H1 (cell line): Measurements from ENCODE around the gene GUCA2B. TPM values are rescaled to one million over a fixed set of nuclear protein-coding genes. Genes with fewer than 3 reads are reported as not detected.

Experiments
- CTCF ChIA-PET: fragments of 300-600 bp; sonication (Branson Sonifier 250); formaldehyde crosslinking; loops from one replicate; lab custom pipeline; 2021; ENCODE audit not compliant: partially characterized antibody; lab: Charles Lee
- POLR2A ChIA-PET: fragments of 300-600 bp; sonication (Branson Sonifier 250); formaldehyde crosslinking; loops from one replicate; lab custom pipeline; 2021; ENCODE audit warnings: inconsistent platforms; ENCODE audit not compliant: partially characterized antibody; lab: Charles Lee
- DNase-seq, 2 experiments: peaks; one replicate each; pipeline versions ENCODE4 v3.0.0 to v3.0.0-alpha.2; 2010 to 2022; ENCODE audit warnings: low spot score in 2 of 2, low read depth in 1 of 2, mixed read lengths in 1 of 2
- FAIRE-seq: peaks from 2 replicates; lab custom pipeline; 2011; peaks lifted over from hg19 to GRCh38; lab: Jason Lieb, UNC
- H2AFZ ChIP-seq: 2 replicates; pipeline ENCODE4 v1.8.1; 2012; ENCODE audit warnings: low read length, inconsistent platforms
- H2AK5ac ChIP-seq: 2 replicates; pipeline ENCODE4 v1.6.1; 2013; ENCODE audit warnings: low read depth, low read length
- H2BK120ac ChIP-seq: replicated peaks from 2 replicates; pipeline ENCODE3; 2013; ENCODE audit warnings: low read depth, low read length, inconsistent platforms
- H2BK12ac ChIP-seq: 2 replicates; pipeline ENCODE4 v1.6.1; 2013; ENCODE audit warnings: low read depth, low read length
- H2BK15ac ChIP-seq: 2 replicates; pipeline ENCODE4 v1.6.1; 2013; ENCODE audit warnings: low read length
- H2BK20ac ChIP-seq: 2 replicates; pipeline ENCODE4 v1.6.1; 2013; ENCODE audit warnings: low read length
- H2BK5ac ChIP-seq: 2 replicates; pipeline ENCODE4 v1.6.1; 2013; ENCODE audit warnings: low read depth, low read length
- H3K14ac ChIP-seq: 2 replicates; pipeline ENCODE4 v1.6.1; 2013; ENCODE audit warnings: inconsistent platforms; ENCODE audit not compliant: insufficient read length
- H3K18ac ChIP-seq: 2 replicates; pipeline ENCODE4 v1.6.1; 2013; ENCODE audit warnings: low read length; ENCODE audit errors: extremely low read depth
- H3K23ac ChIP-seq: 2 replicates; pipeline ENCODE4 v1.6.1; 2013; ENCODE audit warnings: inconsistent platforms; ENCODE audit not compliant: insufficient read length
- H3K23me2 ChIP-seq: 2 replicates; pipeline ENCODE4 v1.6.1; 2013; ENCODE audit warnings: low read depth, low read length
- H3K27ac ChIP-seq: 2 replicates; pipeline ENCODE4 v1.6.1; 2011; ENCODE audit warnings: low read depth, low read length, inconsistent platforms
- H3K27me3 ChIP-seq, 4 experiments: replicated peaks in 1 of 4; 1 replicate in 1 of 4; 2 replicates in 3 of 4; pipeline versions ENCODE4 v1.6.1 to v1.8.1; 2011 to 2013; ENCODE audit warnings: low read length in 3 of 4, mild to moderate bottlenecking in 3 of 4, inconsistent platforms in 2 of 4, mixed read lengths in 2 of 4, moderate library complexity in 1 of 4; ENCODE audit not compliant: control insufficient read depth in 3 of 4, insufficient read depth in 3 of 4; ENCODE audit errors: extremely low read depth in 1 of 4
- H3K36me3 ChIP-seq, 4 experiments: 2 replicates each; pipeline versions ENCODE4 v1.6.1 to v1.8.1; 2011 to 2013; ENCODE audit warnings: mild to moderate bottlenecking in 4 of 4, low read length in 3 of 4, moderate library complexity in 2 of 4, control low read depth in 1 of 4, inconsistent platforms in 1 of 4; ENCODE audit not compliant: insufficient read depth in 4 of 4, control insufficient read depth in 2 of 4
- H3K4ac ChIP-seq: replicated peaks from 2 replicates; pipeline ENCODE3; 2013; ENCODE audit warnings: low read length, low read depth, mixed read lengths, inconsistent platforms; ENCODE audit not compliant: insufficient read length
- H3K4me1 ChIP-seq, 4 experiments: replicated peaks in 1 of 4; 1 replicate in 1 of 4; 2 replicates in 3 of 4; pipeline versions ENCODE4 v1.6.1 to v1.8.1; 2011 to 2013; ENCODE audit warnings: low read length in 3 of 4, inconsistent platforms in 2 of 4, mixed read lengths in 1 of 4; ENCODE audit not compliant: insufficient read depth in 4 of 4, control insufficient read depth in 3 of 4
- H3K4me2 ChIP-seq, 2 experiments: 2 replicates each; pipeline versions ENCODE4 v1.6.1 to v1.8.1; 2011 to 2013; ENCODE audit warnings: low read depth in 2 of 2, low read length in 2 of 2, control low read depth in 1 of 2, inconsistent platforms in 1 of 2, mild to moderate bottlenecking in 1 of 2; ENCODE audit not compliant: insufficient read depth in 1 of 2
- H3K4me3 ChIP-seq, 4 experiments: fragments of 200-600, 300-600 bp in 1 of 4; sonication (generic), shearing (Covaris generic), sonication (Bioruptor Twin) in 1 of 4; 2 replicates each; pipeline versions ENCODE4 v1.5.1 to v1.8.1; 2011 to 2016; ENCODE audit warnings: low read length in 4 of 4, low read depth in 3 of 4, control low read depth in 2 of 4, inconsistent platforms in 2 of 4, mild to moderate bottlenecking in 2 of 4, mixed read lengths in 1 of 4, moderate library complexity in 1 of 4; ENCODE audit not compliant: insufficient read depth in 2 of 4; ENCODE audit errors: extremely low read depth in 1 of 4
- H3K56ac ChIP-seq: replicated peaks from 2 replicates; pipeline ENCODE3; 2013; ENCODE audit warnings: low read depth, mild to moderate bottlenecking, mixed read lengths, low read length, inconsistent platforms; ENCODE audit not compliant: insufficient read length
- H3K79me1 ChIP-seq: 2 replicates; pipeline ENCODE4 v1.6.1; 2013; ENCODE audit warnings: low read depth, low read length, control low read depth
- H3K79me2 ChIP-seq, 2 experiments: 2 replicates each; pipeline versions ENCODE4 v1.6.1 to v1.8.1; 2012 to 2013; ENCODE audit warnings: low read length in 2 of 2, mild to moderate bottlenecking in 2 of 2, inconsistent platforms in 1 of 2; ENCODE audit not compliant: insufficient read depth in 2 of 2, control insufficient read depth in 1 of 2
- H3K9ac ChIP-seq, 4 experiments: replicated peaks in 1 of 4; 1 replicate in 1 of 4; 2 replicates in 3 of 4; pipeline versions ENCODE4 v1.6.1 to v1.8.1; 2011 to 2013; ENCODE audit warnings: low read depth in 3 of 4, low read length in 3 of 4, control low read depth in 2 of 4, mild to moderate bottlenecking in 2 of 4, moderate library complexity in 2 of 4, inconsistent platforms in 1 of 4; ENCODE audit errors: extremely low read depth in 1 of 4
- H3K9me3 ChIP-seq, 2 experiments: 2 replicates each; pipeline versions ENCODE4 v1.6.1 to v1.8.1; 2012 to 2013; ENCODE audit warnings: mild to moderate bottlenecking in 2 of 2, moderate library complexity in 2 of 2, control low read depth in 1 of 2, inconsistent platforms in 1 of 2, low read depth in 1 of 2, low read length in 1 of 2, mixed read lengths in 1 of 2; ENCODE audit not compliant: insufficient read depth in 2 of 2
- H4K20me1 ChIP-seq, 2 experiments: replicated peaks in 1 of 2; 2 replicates each; pipeline versions ENCODE3 to v1.8.1; 2011 to 2013; ENCODE audit warnings: inconsistent platforms in 2 of 2, low read length in 2 of 2, mild to moderate bottlenecking in 1 of 2; ENCODE audit not compliant: insufficient read depth in 2 of 2, control insufficient read depth in 1 of 2
- H4K5ac ChIP-seq: 2 replicates; pipeline ENCODE4 v1.6.1; 2013; ENCODE audit warnings: low read length, low read depth, mixed read lengths, inconsistent platforms; ENCODE audit not compliant: insufficient read length
- H4K8ac ChIP-seq: 2 replicates; pipeline ENCODE4 v1.8.0; 2013; ENCODE audit warnings: mild to moderate bottlenecking, moderate library complexity, low read length, inconsistent platforms; ENCODE audit not compliant: insufficient read depth; ENCODE audit errors: extremely low read depth
- H4K91ac ChIP-seq: replicated peaks from 2 replicates; pipeline ENCODE3; 2013; ENCODE audit warnings: low read length, mixed read lengths, inconsistent platforms; ENCODE audit not compliant: insufficient read length
- BACH1 ChIP-seq: IDR thresholded peaks from 2 replicates; pipeline ENCODE4 v1.6.1; 2012; ENCODE audit warnings: low read length, improper control_type of control experiment
- CBX8 ChIP-seq: fragments of 300-800, 300-1000 bp; sonication (generic); IDR thresholded peaks from 2 replicates; pipeline ENCODE4 v1.7.1; 2016; ENCODE audit warnings: low read depth, low read length, borderline replicate concordance
- CREB1 ChIP-seq: IDR thresholded peaks from 2 replicates; pipeline ENCODE4 v1.6.1; 2012; ENCODE audit warnings: inconsistent platforms
- FOSL1 ChIP-seq: IDR thresholded peaks from 2 replicates; pipeline ENCODE4 v1.6.1; 2011; ENCODE audit warnings: mild to moderate bottlenecking, low read depth, low read length, moderate library complexity; ENCODE audit not compliant: insufficient read depth
- GABPA ChIP-seq: IDR thresholded peaks from 2 replicates; pipeline ENCODE4 v1.6.1; 2011; ENCODE audit warnings: mild to moderate bottlenecking, low read length, moderate library complexity, borderline replicate concordance; ENCODE audit not compliant: insufficient read depth
- HDAC6 ChIP-seq: IDR thresholded peaks from one replicate; pipeline ENCODE4 v1.7.1; 2012; ENCODE audit warnings: low read depth, mild to moderate bottlenecking, inconsistent platforms, low read length, moderate library complexity
- MAFK ChIP-seq: IDR thresholded peaks from 2 replicates; pipeline ENCODE4 v1.6.1; 2012; ENCODE audit warnings: low read depth, mild to moderate bottlenecking, improper control_type of control experiment, low read length
- NANOG ChIP-seq: IDR thresholded peaks from 2 replicates; pipeline ENCODE4 v1.6.1; 2011; ENCODE audit warnings: low read length, low read depth, mild to moderate bottlenecking, inconsistent platforms; ENCODE audit not compliant: insufficient read depth, poor library complexity, severe bottlenecking
- POU5F1 ChIP-seq: IDR thresholded peaks from 2 replicates; pipeline ENCODE4 v1.6.1; 2011; ENCODE audit warnings: low read depth, mild to moderate bottlenecking, low read length, moderate library complexity
- SAP30 ChIP-seq: fragments of 300-600 bp; sonication (generic); IDR thresholded peaks from 2 replicates; pipeline ENCODE4 v1.7.1; 2012; ENCODE audit warnings: low read length, moderate library complexity, mild to moderate bottlenecking, inconsistent platforms; ENCODE audit not compliant: insufficient read depth, insufficient replicate concordance
- SRF ChIP-seq: IDR thresholded peaks from 2 replicates; pipeline ENCODE4 v1.6.1; 2011; ENCODE audit warnings: mild to moderate bottlenecking, low read depth, low read length, moderate library complexity
- TCF12 ChIP-seq: IDR thresholded peaks from 2 replicates; pipeline ENCODE4 v1.6.1; 2011; ENCODE audit warnings: low read depth, mild to moderate bottlenecking, low read length
- USF2 ChIP-seq: IDR thresholded peaks from 2 replicates; pipeline ENCODE4 v1.6.1; 2011; ENCODE audit warnings: low read length, improper control_type of control experiment
- WGBS, 2 experiments: shearing (Covaris generic) in 1 of 2; methylation state at CpG; one replicate each; pipeline versions ENCODE4 v1.1.6 to v1.1.7; 2013 to 2015; ENCODE audit warnings: low lambda C conversion rate in 2 of 2, mixed read lengths in 2 of 2, inconsistent platforms in 1 of 2, low coverage in 1 of 2, missing lambda C conversion rate in 1 of 2; ENCODE audit not compliant: insufficient replicate concordance in 2 of 2, insufficient coverage in 1 of 2, insufficient read length in 1 of 2; ENCODE audit errors: extremely low coverage in 1 of 2, missing lambda C conversion rate in 1 of 2; 5-methylcytosine and 5-hydroxymethylcytosine counted together
- polyA plus RNA-seq, 7 experiments: library from polyadenylated mRNA; depleted of rRNA in 3 of 7; stranded (reverse) in 5 of 7; unstranded in 2 of 7; fragments of >200 nt in 5 of 7; fragments of 200-250 nt in 2 of 7; gene quantifications; 1 replicate in 5 of 7; 2 replicates in 1 of 7; 4 replicates in 1 of 7; pipeline versions ENCODE4 v1.2.1 to v1.2.3, GENCODE V29; 2011 to 2013; ENCODE audit warnings: missing spikeins in 2 of 7, mixed read lengths in 2 of 7
- total RNA-seq: library from RNA; stranded (reverse); fragmentation: NEBNext Ultra II Directional; extraction: Animal tissue kit (Norgen Biotek cat#: 25700); gene quantifications from 2 replicates; pipeline ENCODE4 v1.2.1, GENCODE V29; 2021

GUCA2B gene
- total and polyA plus RNA-seq, 2 of the 8 experiments (the other 6 are each of a cell fraction or from before 2014, with no cell fraction given), result not detected

- Histone ChIP-seq H3K79me2 (no peaks in the 10 kb centered on the region), H3K4ac (no peak overlapping the region), H4K8ac (no peak overlapping the region), H3K36me3 (peaks cover 0 to 25% (median 11%) of the 10 kb centered on the region in 4 experiments; a peak in 5 of 8 replicates), H3K27ac (no peak overlapping the region), H2AK5ac (no peak overlapping the region), H3K23me2 (no peaks in the 10 kb centered on the region; the same call in 1 of the 2 replicates), H3K23ac (no peak overlapping the region), H2BK120ac (no peak overlapping the region), H3K4me3 (no peak overlapping the region), H3K4me2 (no peak overlapping the region), H4K20me1 (no peaks in the 10 kb centered on the region), H2BK12ac (no peak overlapping the region), H4K91ac (no peak overlapping the region), H3K56ac (no peak overlapping the region), H3K27me3 (no peaks in the 10 kb centered on the region), H3K79me1 (no peaks in the 10 kb centered on the region), H3K9ac (no peak overlapping the region), H4K5ac (no peak overlapping the region), H2BK15ac (no peak overlapping the region), H2BK5ac (no peak overlapping the region), H3K14ac (no peak overlapping the region), H2AFZ (no peak overlapping the region), H3K18ac (no peak overlapping the region), H3K4me1 (no peaks in the 10 kb centered on the region), H2BK20ac (no peak overlapping the region), H3K9me3 (no peaks in the 10 kb centered on the region)
- ChIA-PET CTCF (interaction anchor here (0.6 kb wide), 2 partner anchors 11 to 45 kb away, joined by 3 to 4 read pairs; no protein-coding TSS in a partner anchor), POLR2A (no interaction called here)
- FAIRE-seq, result no peak
- 91% methylated on average over 3 of the region's 3 CpGs; no CpG with 5 or more reads in 1 of the 2 experiments for WGBS, 2 experiments
- no peak for DNase-seq
- TF ChIP-seq BACH1, result no peak
- no peak for TF ChIP-seq FOSL1
- TF ChIP-seq POU5F1, result no peak
- TF ChIP-seq SRF, result no peak
- TF ChIP-seq CREB1, result no peak
- no peak for TF ChIP-seq GABPA
- TF ChIP-seq MAFK, result no peak
- no peak for TF ChIP-seq CBX8
- no peak for TF ChIP-seq USF2
- TF ChIP-seq SAP30, result no peak
- no peak for TF ChIP-seq TCF12
- TF ChIP-seq HDAC6, result no peak
- TF ChIP-seq NANOG, result no peak
These were observed 31.4 kb downstream of the GUCA2B start for GRCh38 chr1:42184616-42185015.
